GM23338 (cell line): ENCODE data around the gene EXOC2. TPM values are rescaled to one million over a fixed set of nuclear protein-coding genes. Genes with fewer than 3 reads are reported as not detected.

Experiments used
- ATAC-seq: fragments of 200-7000 bp; cut with Tn5 transposase; 3 replicates; pipeline ENCODE4 v1.9.1; 2020
- DNase-seq: peaks from one replicate; pipeline ENCODE4 v3.0.0-alpha.2; 2015; ENCODE audit warnings: low spot score
- H2AFZ ChIP-seq: fragments of 200-600 bp; sonication (generic); 2 replicates; pipeline ENCODE4 v1.8.0; 2016; ENCODE audit warnings: antibody characterized with exemption, mild to moderate bottlenecking, moderate library complexity
- H3F3A ChIP-seq: fragments of 200-600 bp; sonication (generic); replicated peaks from 2 replicates; pipeline ENCODE4 v1.8.0; 2017; ENCODE audit warnings: antibody characterized with exemption, mixed run types, low read depth
- H3K27ac ChIP-seq: fragments of 200-600 bp; sonication (generic); 2 replicates; pipeline ENCODE4 v1.6.1; 2016; ENCODE audit warnings: low read depth
- H3K27me3 ChIP-seq: fragments of 200-600 bp; sonication (generic); 2 replicates; pipeline ENCODE4 v1.8.0; 2016; ENCODE audit warnings: mild to moderate bottlenecking, mixed run types, moderate library complexity; ENCODE audit not compliant: insufficient read depth
- H3K36me3 ChIP-seq: fragments of 200-600 bp; sonication (generic); 2 replicates; pipeline ENCODE4 v1.8.0; 2016; ENCODE audit warnings: mild to moderate bottlenecking; ENCODE audit not compliant: insufficient read depth
- H3K4me1 ChIP-seq: fragments of 200-600 bp; sonication (generic); 2 replicates; pipeline ENCODE4 v1.8.0; 2016; ENCODE audit warnings: mild to moderate bottlenecking, moderate library complexity; ENCODE audit not compliant: insufficient read depth
- H3K4me2 ChIP-seq: fragments of 200-600 bp; sonication (generic); 2 replicates; pipeline ENCODE4 v1.7.1; 2017; ENCODE audit warnings: mixed run types
- H3K4me3 ChIP-seq: fragments of 200-600 bp; sonication (generic); 2 replicates; pipeline ENCODE4 v1.6.1; 2016; ENCODE audit warnings: mixed run types
- H3K79me2 ChIP-seq: fragments of 200-600 bp; sonication (generic); replicated peaks from 2 replicates; pipeline ENCODE4 v1.8.0; 2017; ENCODE audit warnings: mild to moderate bottlenecking; ENCODE audit not compliant: insufficient read depth
- H3K9me2 ChIP-seq: fragments of 200-600 bp; sonication (generic); 2 replicates; pipeline ENCODE4 v1.8.0; 2017; ENCODE audit not compliant: insufficient read depth
- H4K20me1 ChIP-seq: fragments of 200-600 bp; sonication (generic); replicated peaks from 2 replicates; pipeline ENCODE4 v1.8.0; 2017; ENCODE audit warnings: mild to moderate bottlenecking; ENCODE audit not compliant: insufficient read depth
- H3K27ac Mint-ChIP-seq: 2 replicates; pipeline ENCODE4 v1.8.0; 2020; ENCODE audit warnings: inconsistent platforms, mild to moderate bottlenecking, moderate library complexity, mixed read lengths
- H3K27me3 Mint-ChIP-seq: 3 replicates; pipeline ENCODE4 v1.8.0; 2022; ENCODE audit warnings: low read depth, mild to moderate bottlenecking, moderate library complexity, mixed read lengths, inconsistent platforms; ENCODE audit not compliant: insufficient read depth, poor library complexity
- H3K36me3 Mint-ChIP-seq: 3 replicates; pipeline ENCODE4 v1.8.0; 2021; ENCODE audit warnings: low read depth, mild to moderate bottlenecking, inconsistent platforms, moderate library complexity, mixed read lengths
- H3K4me1 Mint-ChIP-seq: 3 replicates; pipeline ENCODE4 v1.8.0; 2020; ENCODE audit warnings: mild to moderate bottlenecking, inconsistent platforms, mixed read lengths
- H3K4me3 Mint-ChIP-seq: 3 replicates; pipeline ENCODE4 v1.8.0; 2021; ENCODE audit warnings: moderate library complexity, mild to moderate bottlenecking, inconsistent platforms, mixed read lengths
- H3K9me3 Mint-ChIP-seq: 3 replicates; pipeline ENCODE4 v1.8.0; 2020; ENCODE audit warnings: moderate library complexity, mild to moderate bottlenecking, inconsistent platforms, mixed read lengths
- CREB1 ChIP-seq: fragments of 250-450 bp; sonication (Bioruptor Pico); IDR thresholded peaks from 2 replicates; pipeline ENCODE4 v1.5.0; 2020; ENCODE audit warnings: low read depth, mild to moderate bottlenecking, moderate library complexity
- EZH2 ChIP-seq: fragments of 200-600 bp; sonication (generic); IDR thresholded peaks from one replicate; pipeline ENCODE4 v1.8.0; 2017; ENCODE audit warnings: antibody characterized with exemption, mild to moderate bottlenecking, low read depth; ENCODE audit not compliant: unreplicated experiment
- EZH2phosphoT487 ChIP-seq: fragments of 200-600 bp; sonication (generic); IDR thresholded peaks from one replicate; pipeline ENCODE4 v1.8.1; 2018; ENCODE audit warnings: antibody characterized with exemption; ENCODE audit not compliant: unreplicated experiment
- JUNB ChIP-seq: IDR thresholded peaks from one replicate; pipeline ENCODE4 v1.6.1; 2016; ENCODE audit warnings: antibody characterized with exemption; ENCODE audit not compliant: unreplicated experiment
- NANOG ChIP-seq: IDR thresholded peaks from 2 replicates; pipeline ENCODE4 v1.6.1; 2016; ENCODE audit warnings: antibody characterized with exemption, borderline replicate concordance
- POLR2AphosphoS5 ChIP-seq: IDR thresholded peaks from 2 replicates; pipeline ENCODE4 v1.6.1; 2016; ENCODE audit warnings: antibody characterized with exemption, low read depth
- REST ChIP-seq: IDR thresholded peaks from one replicate; pipeline ENCODE4 v1.6.1; 2018; ENCODE audit warnings: antibody characterized with exemption; ENCODE audit not compliant: unreplicated experiment
- STAT1 ChIP-seq: IDR thresholded peaks from one replicate; pipeline ENCODE4 v1.6.1; 2016; ENCODE audit warnings: antibody characterized with exemption; ENCODE audit not compliant: unreplicated experiment
- ZNF114 ChIP-seq: fragments of 250-450 bp; sonication (Bioruptor Pico); IDR thresholded peaks from 2 replicates; pipeline ENCODE4 v1.5.0; 2020; ENCODE audit warnings: mild to moderate bottlenecking, moderate library complexity
- ZNF331 ChIP-seq: fragments of 250-450 bp; sonication (Bioruptor Pico); IDR thresholded peaks from 2 replicates; pipeline ENCODE4 v1.5.0; 2020; ENCODE audit warnings: low read depth, mild to moderate bottlenecking, moderate library complexity
- ZNF462 ChIP-seq: fragments of 250-450 bp; sonication (Bioruptor Pico); IDR thresholded peaks from 2 replicates; pipeline ENCODE4 v1.5.0; 2020; ENCODE audit warnings: mild to moderate bottlenecking, moderate library complexity
- polyA plus RNA-seq: library from polyadenylated mRNA; unstranded; fragments of >200 nt; fragmentation: Nextera tagmentation; extraction: Ambion mirVana; gene quantifications from 2 replicates; pipeline ENCODE4 v1.2.1, GENCODE V29; 2016
- total RNA-seq: library from RNA; depleted of rRNA; stranded (reverse); fragments of >200 nt; shearing (Covaris generic); gene quantifications from 2 replicates; pipeline ENCODE4 v1.2.3, GENCODE V29; 2014
- TF ChIP-seq, protein P1 (sequence below), 2 experiments: fragments of 200-600 bp in 1 of 2; sonication (generic) in 1 of 2; conservative IDR thresholded peaks; 2 replicates each; pipeline versions ENCODE4 v1.5.1 to v1.6.1; 2016 to 2017; ENCODE audit warnings: antibody characterized with exemption in 2 of 2, low read depth in 2 of 2, mild to moderate bottlenecking in 2 of 2, moderate library complexity in 1 of 2
- TF ChIP-seq, protein P2 (sequence below): IDR thresholded peaks from 2 replicates; pipeline ENCODE4 v1.6.1; 2016; ENCODE audit warnings: antibody characterized with exemption

The EXOC2 gene
- total and polyA plus RNA-seq, 2 experiments from 2014 or later: 28.7 to 93.6 TPM

DNA sequence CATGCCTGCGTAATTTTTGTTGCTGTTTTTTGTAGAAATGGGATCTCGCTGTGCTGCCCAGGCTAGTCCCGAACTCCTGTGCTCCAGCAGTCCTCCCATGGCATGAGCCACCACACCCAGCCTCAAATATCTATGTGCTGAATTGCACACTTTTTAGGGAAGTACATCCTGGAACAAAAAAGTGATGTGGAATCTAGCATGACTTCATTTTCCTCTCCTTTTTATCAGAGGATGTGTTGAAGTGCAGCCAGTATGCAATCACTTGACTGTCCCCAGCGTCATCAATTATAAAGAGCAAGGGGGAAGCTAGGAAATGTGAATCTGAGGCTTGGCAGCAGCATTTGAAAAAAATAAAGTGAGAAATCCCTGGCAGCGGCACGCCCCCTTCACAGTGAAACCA is 6.4 kb upstream of the EXOC2 start:
- peak overlapping the region; percentile 17; the same call in 1 of the 2 replicates for H3K27ac Mint-ChIP-seq
- no peak overlapping the region for H3K4me3 Mint-ChIP-seq
- H3K4me1 Mint-ChIP-seq: peaks cover 47% of the 10 kb centered on the region
- H3K9me3 Mint-ChIP-seq: no peaks in the 10 kb centered on the region
- Histone ChIP-seq H3K9me2 (no peaks in the 10 kb centered on the region), H3K4me3 (no peak overlapping the region), H3K4me1 (peaks cover 49% of the 10 kb centered on the region), H3K27ac (0 out of 2 replicates have a peak overlapping the region, but pooled peaks have one; percentile 4), H3F3A (peaks cover 15% of the 10 kb centered on the region), H2AFZ (no peak overlapping the region), H3K4me2 (no peak overlapping the region), H4K20me1 (no peaks in the 10 kb centered on the region), H3K27me3 (no peaks in the 10 kb centered on the region), H3K36me3 (no peaks in the 10 kb centered on the region), H3K79me2 (peaks cover 23% of the 10 kb centered on the region)
- DNase-seq (no peak), ATAC-seq (no peak)
- TF ChIP-seq STAT1 (no peak), ZNF331 (no peak), EZH2 (no peak), REST (no peak), JUNB (no peak), POLR2AphosphoS5 (no peak), ZNF114 (no peak), ZNF462 (CRISPR knock-in tag) (no peak), NANOG (no peak), CREB1 (CRISPR knock-in tag) (no peak), EZH2phosphoT487 (no peak)
- TF ChIP-seq, protein P1, sequence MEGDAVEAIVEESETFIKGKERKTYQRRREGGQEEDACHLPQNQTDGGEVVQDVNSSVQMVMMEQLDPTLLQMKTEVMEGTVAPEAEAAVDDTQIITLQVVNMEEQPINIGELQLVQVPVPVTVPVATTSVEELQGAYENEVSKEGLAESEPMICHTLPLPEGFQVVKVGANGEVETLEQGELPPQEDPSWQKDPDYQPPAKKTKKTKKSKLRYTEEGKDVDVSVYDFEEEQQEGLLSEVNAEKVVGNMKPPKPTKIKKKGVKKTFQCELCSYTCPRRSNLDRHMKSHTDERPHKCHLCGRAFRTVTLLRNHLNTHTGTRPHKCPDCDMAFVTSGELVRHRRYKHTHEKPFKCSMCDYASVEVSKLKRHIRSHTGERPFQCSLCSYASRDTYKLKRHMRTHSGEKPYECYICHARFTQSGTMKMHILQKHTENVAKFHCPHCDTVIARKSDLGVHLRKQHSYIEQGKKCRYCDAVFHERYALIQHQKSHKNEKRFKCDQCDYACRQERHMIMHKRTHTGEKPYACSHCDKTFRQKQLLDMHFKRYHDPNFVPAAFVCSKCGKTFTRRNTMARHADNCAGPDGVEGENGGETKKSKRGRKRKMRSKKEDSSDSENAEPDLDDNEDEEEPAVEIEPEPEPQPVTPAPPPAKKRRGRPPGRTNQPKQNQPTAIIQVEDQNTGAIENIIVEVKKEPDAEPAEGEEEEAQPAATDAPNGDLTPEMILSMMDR (conservative IDR thresholded peaks at IDR 0.05; ENCODE audit: low read depth in 2 of 2): no peak
- TF ChIP-seq, protein P2, sequence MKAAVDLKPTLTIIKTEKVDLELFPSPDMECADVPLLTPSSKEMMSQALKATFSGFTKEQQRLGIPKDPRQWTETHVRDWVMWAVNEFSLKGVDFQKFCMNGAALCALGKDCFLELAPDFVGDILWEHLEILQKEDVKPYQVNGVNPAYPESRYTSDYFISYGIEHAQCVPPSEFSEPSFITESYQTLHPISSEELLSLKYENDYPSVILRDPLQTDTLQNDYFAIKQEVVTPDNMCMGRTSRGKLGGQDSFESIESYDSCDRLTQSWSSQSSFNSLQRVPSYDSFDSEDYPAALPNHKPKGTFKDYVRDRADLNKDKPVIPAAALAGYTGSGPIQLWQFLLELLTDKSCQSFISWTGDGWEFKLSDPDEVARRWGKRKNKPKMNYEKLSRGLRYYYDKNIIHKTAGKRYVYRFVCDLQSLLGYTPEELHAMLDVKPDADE: no peak
- H3K36me3 Mint-ChIP-seq: peaks cover 9% of the 10 kb centered on the region; the same call in 2 of the 3 replicates
- H3K27me3 Mint-ChIP-seq: peaks cover 16% of the 10 kb centered on the region
